ENCODE measurements around the gene PTPRE.

The PTPRE gene

GRCh38 chr10:127976286-127976685 is 69.4 kb downstream of the PTPRE start:
- TF ChIP-seq GATA3 (IDR thresholded peaks at IDR 0.05; ENCODE audit: low read depth, low read length) (no peak), GATA2 (IDR thresholded peaks at IDR 0.05; ENCODE audit: low read depth, low read length) (no peak)

GRCh38 chr10:127976701-127977356 is 69.9 kb downstream of the PTPRE start:
- no peak for TF ChIP-seq GATA2 (IDR thresholded peaks at IDR 0.05; ENCODE audit: low read depth, low read length)
- no peak for TF ChIP-seq GATA3 (IDR thresholded peaks at IDR 0.05; ENCODE audit: low read depth, low read length)

DNA sequence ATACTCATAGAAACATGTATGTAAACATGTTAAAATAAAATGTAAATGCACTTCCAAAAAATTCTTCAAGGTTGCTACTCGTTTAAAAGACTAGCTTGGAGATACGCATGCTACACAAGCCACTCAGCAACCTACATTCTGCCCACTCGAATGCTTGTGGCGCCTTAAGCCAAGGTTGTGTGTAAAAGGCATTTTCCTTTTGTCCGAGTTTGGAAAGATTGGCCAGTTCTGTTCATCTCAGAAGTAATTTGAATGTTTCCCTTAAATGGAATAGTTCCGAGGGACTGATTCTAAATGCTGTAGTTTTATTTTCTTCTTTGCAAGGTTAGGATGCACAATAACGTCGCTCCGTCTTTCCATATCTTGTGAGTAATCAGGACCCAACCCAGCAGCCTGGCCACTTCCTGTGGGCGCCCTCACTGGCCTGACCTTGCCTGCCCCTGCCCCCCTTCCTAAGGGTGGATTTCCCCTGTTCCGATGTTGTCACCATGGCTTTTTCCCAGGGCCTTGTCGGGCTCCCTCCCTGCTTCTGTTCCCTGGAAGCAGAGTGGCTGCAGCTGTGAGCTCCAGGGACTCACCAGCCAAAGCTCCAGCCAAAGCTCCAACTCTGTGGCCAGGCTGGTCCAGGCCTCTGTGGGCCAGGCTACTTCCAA is 70.6 kb downstream of the PTPRE start:
- TF ChIP-seq GATA2 (IDR thresholded peaks at IDR 0.05; ENCODE audit: low read depth, low read length): peak; percentile 62
- TF ChIP-seq GATA3 (IDR thresholded peaks at IDR 0.05; ENCODE audit: low read depth, low read length): no peak

DNA sequence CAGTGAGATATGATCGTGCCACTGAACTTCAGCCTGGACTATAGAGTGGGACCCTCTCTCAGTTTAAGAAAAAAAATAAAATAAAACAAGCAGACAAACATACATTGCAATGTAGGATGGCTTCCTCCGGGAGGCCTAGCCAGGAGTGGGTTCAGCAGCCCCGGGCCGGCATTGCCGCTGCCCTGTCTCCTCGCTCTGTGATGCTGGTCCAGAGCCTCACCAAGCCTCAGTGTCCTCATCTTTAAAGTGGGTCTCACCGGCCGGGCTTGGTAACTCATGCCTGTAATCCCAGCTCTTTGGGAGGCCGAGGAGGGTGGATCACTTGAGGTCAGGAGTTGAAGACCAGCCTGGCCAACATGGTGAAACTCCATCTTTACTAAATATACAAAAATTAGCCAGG is 71.6 kb downstream of the PTPRE start:
- TF ChIP-seq GATA2 (IDR thresholded peaks at IDR 0.05; ENCODE audit: low read depth, low read length) (no peak), GATA3 (IDR thresholded peaks at IDR 0.05; ENCODE audit: low read depth, low read length) (no peak)

- TF ChIP-seq GATA3 (IDR thresholded peaks at IDR 0.05; ENCODE audit: low read depth, low read length) (no peak), GATA2 (IDR thresholded peaks at IDR 0.05; ENCODE audit: low read depth, low read length) (no peak)
These were observed 72.1 kb downstream of the PTPRE start for GRCh38 chr10:127979045-127979444.

GRCh38 chr10:127979566-127979965 is 72.7 kb downstream of the PTPRE start:
- TF ChIP-seq GATA2 (IDR thresholded peaks at IDR 0.05; ENCODE audit: low read depth, low read length): no peak
- TF ChIP-seq GATA3 (IDR thresholded peaks at IDR 0.05; ENCODE audit: low read depth, low read length): no peak

GRCh38 chr10:127980898-127981297 is 74.0 kb downstream of the PTPRE start:
- TF ChIP-seq GATA2 (IDR thresholded peaks at IDR 0.05; ENCODE audit: low read depth, low read length): no peak
- TF ChIP-seq GATA3 (IDR thresholded peaks at IDR 0.05; ENCODE audit: low read depth, low read length): no peak

- TF ChIP-seq GATA3 (IDR thresholded peaks at IDR 0.05; ENCODE audit: low read depth, low read length): no peak
- TF ChIP-seq GATA2 (IDR thresholded peaks at IDR 0.05; ENCODE audit: low read depth, low read length): no peak
These were observed 75.7 kb downstream of the PTPRE start for GRCh38 chr10:127982601-127983000.

DNA sequence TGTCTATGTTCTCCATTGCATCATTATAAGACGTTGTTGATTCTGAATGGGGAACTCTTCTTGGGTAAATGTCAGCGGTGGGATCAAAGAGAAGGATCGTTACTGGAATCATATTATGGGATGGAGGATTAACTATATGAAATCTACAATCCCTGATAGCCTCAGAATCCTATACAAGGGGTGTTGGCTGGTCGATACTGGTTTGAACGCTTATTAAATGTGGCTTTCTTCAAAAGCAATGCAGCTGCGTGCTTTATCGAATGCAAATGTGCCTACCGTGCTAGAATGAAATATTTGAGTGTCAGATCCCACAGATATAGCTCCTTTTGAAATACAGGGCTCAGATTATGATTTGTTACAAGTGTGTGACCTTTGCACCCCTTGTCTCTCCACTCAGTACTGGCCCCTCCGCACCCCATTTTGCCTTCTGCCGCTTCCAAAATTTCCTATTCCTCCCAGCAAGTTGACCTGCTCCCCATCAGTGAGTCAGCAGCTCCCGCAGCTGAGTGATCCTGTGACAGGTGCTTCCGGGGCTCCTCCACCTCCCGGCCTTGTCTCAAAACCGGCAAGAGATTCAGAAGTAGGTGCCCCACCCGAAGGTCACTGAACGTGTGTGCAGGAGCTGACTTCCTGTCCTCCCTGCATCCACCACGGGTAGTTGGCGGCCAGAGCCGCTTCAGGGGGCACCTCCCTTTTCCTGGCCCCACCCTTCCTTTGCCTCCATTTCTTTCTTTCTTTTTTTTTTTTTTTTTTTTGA is 76.6 kb downstream of the PTPRE start:
- TF ChIP-seq GATA3 (IDR thresholded peaks at IDR 0.05; ENCODE audit: low read depth, low read length) (no peak), GATA2 (IDR thresholded peaks at IDR 0.05; ENCODE audit: low read depth, low read length) (no peak)

DNA sequence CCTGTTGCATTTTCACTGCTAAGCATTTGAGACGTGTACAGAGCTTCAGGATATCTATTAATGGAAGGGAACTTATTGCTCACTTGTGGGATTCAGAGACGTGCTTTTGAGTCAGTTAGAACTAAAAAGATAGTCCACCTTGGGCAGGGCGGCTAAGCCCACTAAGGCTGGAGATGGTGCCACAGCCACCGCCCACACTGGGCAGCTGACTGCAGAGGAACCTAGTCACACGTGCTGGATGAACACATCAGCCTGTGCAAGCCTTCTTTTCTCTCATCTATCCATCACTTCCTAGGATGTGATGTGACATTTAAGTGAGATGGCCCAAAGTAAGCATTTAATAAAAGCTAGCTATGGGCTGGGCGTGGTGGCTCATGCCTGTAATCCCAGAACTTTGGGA is 78.0 kb downstream of the PTPRE start:
- no peak for TF ChIP-seq GATA2 (IDR thresholded peaks at IDR 0.05; ENCODE audit: low read depth, low read length)
- TF ChIP-seq GATA3 (IDR thresholded peaks at IDR 0.05; ENCODE audit: low read depth, low read length): no peak

GRCh38 chr10:127986531-127987466 is 79.9 kb downstream of the PTPRE start:
- TF ChIP-seq GATA3 (IDR thresholded peaks at IDR 0.05; ENCODE audit: low read depth, low read length) (no peak), GATA2 (IDR thresholded peaks at IDR 0.05; ENCODE audit: low read depth, low read length) (no peak)

DNA sequence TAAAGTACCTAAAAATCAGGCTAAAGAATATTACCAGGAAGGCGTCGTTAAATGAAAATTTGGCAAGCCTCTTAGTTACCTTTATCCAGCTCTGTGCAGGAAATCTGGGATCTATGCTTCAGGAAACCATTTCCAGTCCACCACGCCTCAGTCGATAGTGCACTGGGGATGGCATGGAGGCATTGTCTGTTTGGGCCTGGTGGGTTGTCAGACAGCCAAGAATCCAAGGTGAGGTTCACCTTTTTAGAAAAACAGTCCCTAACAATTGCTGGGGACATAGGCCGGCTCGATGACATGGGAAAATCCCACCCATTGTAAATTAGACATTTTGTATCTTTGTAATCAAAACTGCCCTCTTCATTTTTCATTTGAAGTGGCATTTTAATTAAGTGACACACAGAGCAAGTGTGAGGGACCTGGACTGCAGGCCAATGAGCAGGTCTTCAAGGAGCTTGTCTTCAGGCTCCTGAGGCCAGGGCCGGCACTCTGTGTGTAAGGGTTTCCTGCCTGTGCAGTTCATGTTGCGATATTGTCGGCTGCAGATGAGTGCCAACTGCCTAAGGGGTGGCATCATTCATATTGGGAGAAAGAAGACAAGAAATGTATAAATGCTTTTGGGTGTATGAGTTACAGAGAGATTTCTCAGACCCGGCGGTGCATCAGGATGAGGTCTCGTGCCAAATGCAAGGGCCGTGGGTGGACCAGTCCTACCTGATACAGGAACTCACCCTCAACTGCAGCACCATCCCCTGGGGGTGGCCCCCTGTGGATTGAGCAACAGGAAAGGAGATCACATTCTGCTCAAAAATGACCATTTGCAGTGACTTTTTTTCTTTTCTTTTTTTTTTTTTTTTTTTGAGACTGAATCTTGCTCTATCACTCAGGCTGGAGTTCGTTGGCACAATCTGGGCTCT is 80.8 kb downstream of the PTPRE start:
- TF ChIP-seq GATA2 (IDR thresholded peaks at IDR 0.05; ENCODE audit: low read depth, low read length) (no peak), GATA3 (IDR thresholded peaks at IDR 0.05; ENCODE audit: low read depth, low read length) (no peak)

Measured in SH-SY5Y (cell line).